ENCODE data around the gene SLC9A9.
A peak's percentile ranks its signal among the peaks of the same experiment; 100 is the strongest.

The SLC9A9 gene

DNA sequence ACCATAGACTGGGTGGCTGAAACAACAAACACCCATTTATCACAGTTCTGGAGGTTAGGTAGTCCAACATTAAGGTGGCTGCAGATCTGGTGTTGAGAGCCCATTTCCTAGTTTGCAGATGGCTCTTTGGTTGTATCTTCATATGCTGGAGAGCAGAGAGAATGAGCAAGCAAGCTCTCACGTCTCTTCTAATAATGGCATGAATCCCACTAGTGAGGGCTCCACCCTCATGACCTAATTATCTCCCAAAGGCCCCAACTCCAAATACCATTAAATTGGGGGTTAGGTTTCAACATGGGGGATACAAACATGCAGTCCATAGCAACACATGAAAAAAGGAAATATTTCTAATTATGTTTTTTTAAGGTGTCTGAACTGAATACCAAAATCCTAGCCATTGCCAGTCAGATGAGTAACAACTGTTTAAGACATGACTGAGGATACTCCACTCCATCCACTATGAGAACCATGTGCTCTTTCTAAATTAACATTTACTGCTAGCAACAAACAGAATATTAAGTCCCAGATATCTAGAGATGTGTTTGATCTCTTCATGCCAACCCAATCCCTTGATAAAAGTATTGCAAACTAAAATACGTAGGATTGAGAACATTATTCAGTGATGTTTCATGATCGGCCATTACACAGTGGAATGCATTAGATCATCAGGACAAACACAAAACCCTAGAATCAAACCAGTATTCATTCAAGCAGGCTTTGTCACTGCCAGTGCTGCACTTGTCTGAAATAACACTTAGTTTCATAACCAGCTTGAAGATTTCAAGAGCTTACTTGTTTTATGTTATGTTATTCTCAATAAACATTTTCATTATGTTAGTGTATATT is 340.3 kb downstream of the SLC9A9 start:
- H3K9me3 Mint-ChIP-seq: no peaks in the 10 kb centered on the region
- no peak overlapping the region for H3K4me3 Mint-ChIP-seq
- H3K27ac Mint-ChIP-seq: no peak overlapping the region
- no peak for DNase-seq
- no peaks in the 10 kb centered on the region for H3K27me3 Mint-ChIP-seq
- H3K4me1 Mint-ChIP-seq: peaks cover 12% of the 10 kb centered on the region
- ATAC-seq: no peak

DNA sequence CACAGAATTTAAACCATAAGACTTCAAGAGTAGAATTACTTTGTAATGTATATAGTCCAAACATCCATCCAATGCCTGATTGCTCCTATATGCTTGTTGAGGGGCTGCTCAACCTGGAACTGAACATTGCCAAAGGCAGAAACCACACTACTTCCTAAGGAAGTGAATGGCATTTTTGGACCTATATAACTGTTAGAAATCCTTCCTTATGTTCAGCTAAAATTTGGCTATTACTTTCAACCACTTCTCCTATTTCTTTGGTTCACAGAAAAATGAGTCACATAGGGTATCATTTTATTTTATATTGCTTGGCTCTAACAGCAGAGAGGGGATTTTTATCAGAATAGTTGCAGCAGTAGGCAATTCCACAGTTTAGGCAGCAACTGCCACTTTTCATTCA is 342.1 kb downstream of the SLC9A9 start:
- Mint-ChIP-seq H3K4me3 (no peak overlapping the region), H3K27me3 (no peaks in the 10 kb centered on the region), H3K9me3 (no peaks in the 10 kb centered on the region), H3K27ac (peak overlapping the region in 1 of 2 donors; percentile 20), H3K4me1 (peaks cover 9% of the 10 kb centered on the region)
- ATAC-seq (no peak), DNase-seq (no peak)

DNA sequence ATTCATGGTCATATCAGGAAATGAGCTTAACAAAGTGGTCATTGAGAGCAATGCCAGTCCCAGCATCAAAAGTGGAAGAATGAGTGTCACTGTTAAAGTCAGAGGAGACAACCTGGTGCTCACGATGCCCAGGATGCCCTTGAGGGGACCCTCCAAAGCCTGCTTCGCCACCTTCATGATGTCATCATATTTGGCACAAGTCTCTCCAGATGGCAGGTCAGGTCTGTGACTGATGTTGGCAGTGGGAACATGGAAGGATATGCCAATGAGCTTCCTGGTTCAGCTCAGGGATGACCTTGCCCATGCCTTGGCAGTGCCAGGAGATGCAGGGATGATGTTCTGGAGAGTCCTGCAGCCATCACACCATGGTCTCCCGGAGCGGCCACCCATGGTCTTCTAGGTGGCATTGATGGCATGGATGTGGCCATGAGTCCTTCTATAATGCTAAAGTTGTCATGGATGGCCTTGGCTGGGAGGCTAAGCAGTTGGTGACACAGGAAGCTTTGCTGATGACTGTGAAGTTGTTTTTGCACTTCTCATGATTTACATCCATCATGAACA is 344.9 kb downstream of the SLC9A9 start:
- Mint-ChIP-seq H3K27ac (no peak overlapping the region), H3K4me1 (no peaks in the 10 kb centered on the region), H3K4me3 (no peak overlapping the region), H3K9me3 (no peaks in the 10 kb centered on the region), H3K27me3 (no peaks in the 10 kb centered on the region)
- no peak for ATAC-seq
- no peak for DNase-seq

DNA sequence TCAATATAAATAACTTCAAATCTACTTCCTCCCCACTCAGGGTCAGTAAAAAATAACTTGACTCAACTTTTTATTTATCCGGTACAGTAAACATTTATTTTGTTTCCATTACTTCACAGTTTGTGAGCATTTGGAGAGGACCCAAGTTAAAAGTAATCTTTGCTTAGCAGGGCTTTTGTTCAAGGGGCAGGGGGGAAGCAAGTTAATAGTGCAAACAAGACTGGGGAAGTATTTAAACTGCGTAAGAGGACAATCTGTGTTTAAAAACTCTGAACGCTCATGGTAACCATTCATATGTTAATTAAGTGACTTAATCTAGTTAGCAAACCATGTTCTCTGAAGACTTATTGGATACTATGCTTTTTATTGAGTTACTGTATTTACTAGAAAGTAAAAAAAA is 346.2 kb downstream of the SLC9A9 start:
- Mint-ChIP-seq H3K27ac (no peak overlapping the region), H3K9me3 (no peaks in the 10 kb centered on the region), H3K27me3 (no peaks in the 10 kb centered on the region), H3K4me1 (no peaks in the 10 kb centered on the region), H3K4me3 (no peak overlapping the region)
- ATAC-seq (no peak), DNase-seq (no peak)

DNA sequence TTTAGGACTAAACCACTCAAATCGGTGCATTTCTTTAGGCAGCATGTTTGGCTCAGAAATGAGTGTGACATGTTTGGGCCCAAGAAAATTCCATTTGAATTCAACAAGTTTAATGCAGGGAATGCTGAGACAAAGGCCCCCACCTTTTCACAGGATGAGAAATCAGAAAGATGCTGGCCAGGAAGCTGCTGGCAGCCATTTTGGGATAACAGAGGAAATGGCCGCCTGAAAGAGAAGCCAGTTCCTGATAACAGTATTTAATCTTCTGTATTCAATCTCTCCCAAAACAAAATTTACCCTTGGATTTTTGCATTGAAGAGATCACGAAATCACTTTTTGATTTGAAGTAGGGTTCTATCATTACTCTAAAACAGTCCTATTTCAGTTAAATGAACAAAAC is 350.9 kb downstream of the SLC9A9 start:
- ATAC-seq (no peak), DNase-seq (no peak)
- Mint-ChIP-seq H3K27ac (no peak overlapping the region), H3K4me1 (no peaks in the 10 kb centered on the region), H3K9me3 (no peaks in the 10 kb centered on the region), H3K4me3 (no peak overlapping the region), H3K27me3 (no peaks in the 10 kb centered on the region)

DNA sequence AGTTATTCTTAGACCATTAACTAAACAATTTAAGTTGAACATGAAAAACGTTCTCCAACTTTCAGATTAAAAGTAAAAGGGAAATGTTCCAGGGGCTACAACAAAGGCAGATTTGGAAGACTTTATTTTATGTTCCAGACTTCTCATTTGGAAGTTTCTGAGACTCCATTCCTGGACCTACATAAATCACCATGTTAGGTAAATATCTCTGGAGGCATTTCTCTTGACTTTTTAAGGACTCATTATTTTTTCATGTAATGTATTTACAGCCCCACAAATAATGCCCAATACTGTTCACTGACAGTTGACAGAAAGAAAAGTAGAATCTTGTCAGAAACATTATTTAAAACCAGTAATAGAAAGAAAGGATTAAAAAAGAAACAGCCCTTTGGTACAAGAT is 352.1 kb downstream of the SLC9A9 start:
- Mint-ChIP-seq H3K4me1 (no peaks in the 10 kb centered on the region), H3K27ac (no peak overlapping the region), H3K4me3 (no peak overlapping the region), H3K9me3 (no peaks in the 10 kb centered on the region), H3K27me3 (no peaks in the 10 kb centered on the region)
- ATAC-seq (no peak), DNase-seq (no peak)

DNA sequence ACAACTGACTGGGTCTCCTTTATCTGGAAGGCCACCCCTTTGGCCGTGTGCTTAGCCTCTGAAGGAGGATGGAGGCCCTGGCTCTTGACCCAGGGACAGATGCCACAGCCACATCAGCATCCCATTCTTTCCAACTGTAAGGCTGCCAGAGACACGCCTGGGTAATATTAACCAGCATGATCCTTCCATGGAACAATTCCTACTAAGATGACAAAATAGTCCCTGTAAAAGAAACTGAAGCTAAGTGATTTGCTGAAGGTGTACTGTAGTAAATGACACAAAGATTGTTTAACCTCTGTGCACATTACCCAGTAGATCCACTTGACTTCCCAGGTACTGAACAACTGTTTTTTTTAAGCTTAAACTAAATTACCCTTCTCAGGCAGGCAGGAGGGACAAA is 352.7 kb downstream of the SLC9A9 start:
- Mint-ChIP-seq H3K4me1 (no peaks in the 10 kb centered on the region), H3K9me3 (no peaks in the 10 kb centered on the region), H3K27me3 (no peaks in the 10 kb centered on the region), H3K4me3 (no peak overlapping the region), H3K27ac (no peak overlapping the region)
- ATAC-seq: no peak
- DNase-seq: no peak

DNA sequence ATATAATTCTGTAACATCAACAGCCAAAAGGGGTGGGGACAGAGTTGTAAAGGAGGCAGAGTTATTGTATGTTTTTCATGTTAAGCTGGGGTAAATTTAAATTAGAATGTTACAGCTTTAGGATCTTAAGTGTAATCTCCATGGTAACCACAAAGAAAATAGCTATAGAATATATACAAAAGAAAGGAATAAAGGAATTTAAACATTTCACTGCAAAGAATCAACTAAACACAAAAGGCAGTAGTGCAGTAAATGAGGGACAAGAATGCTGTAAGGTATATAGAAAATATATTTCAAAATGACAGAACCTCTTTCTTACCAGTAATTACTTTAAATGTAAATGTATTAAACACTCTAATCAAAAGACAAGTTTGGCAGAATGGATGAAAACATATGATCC is 361.7 kb downstream of the SLC9A9 start:
- Mint-ChIP-seq H3K27ac (no peak overlapping the region), H3K27me3 (no peaks in the 10 kb centered on the region), H3K4me1 (no peaks in the 10 kb centered on the region), H3K4me3 (no peak overlapping the region), H3K9me3 (no peaks in the 10 kb centered on the region)
- no peak for DNase-seq
- no peak for ATAC-seq

DNA sequence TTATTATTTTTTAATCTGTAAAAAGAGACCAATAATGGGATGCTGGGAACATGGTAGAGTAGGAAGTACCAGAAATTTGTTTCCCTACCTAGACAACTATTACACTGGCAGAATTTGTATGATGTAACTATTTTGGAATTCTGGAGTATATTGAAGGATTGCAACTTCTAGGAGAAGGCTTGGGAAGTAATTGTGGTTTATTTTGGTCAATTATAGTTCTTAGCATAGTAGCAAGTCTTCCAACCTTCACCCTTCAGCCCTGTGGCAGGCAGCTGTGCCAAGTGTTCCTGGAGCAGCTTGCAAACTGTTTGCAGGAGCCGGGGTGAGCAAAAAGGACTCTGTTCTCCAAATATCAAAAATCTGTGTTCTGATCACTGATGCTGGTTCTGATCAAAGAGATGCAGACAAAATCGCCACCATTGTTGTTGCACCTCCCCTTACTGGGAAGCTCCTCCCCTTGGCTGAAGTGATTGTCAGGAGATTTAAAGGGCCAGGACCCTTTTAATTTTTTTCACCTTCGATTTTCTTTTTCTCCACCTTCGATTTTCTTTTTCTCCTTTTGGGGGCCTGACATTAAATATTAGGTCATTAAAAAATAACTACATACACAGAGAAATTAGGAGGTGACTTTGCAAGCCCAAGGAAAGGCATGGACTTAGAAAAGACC is 363.3 kb downstream of the SLC9A9 start:
- Mint-ChIP-seq H3K4me1 (no peaks in the 10 kb centered on the region), H3K27me3 (no peaks in the 10 kb centered on the region), H3K27ac (no peak overlapping the region), H3K4me3 (no peak overlapping the region), H3K9me3 (no peaks in the 10 kb centered on the region)
- ATAC-seq: no peak
- no peak for DNase-seq

DNA sequence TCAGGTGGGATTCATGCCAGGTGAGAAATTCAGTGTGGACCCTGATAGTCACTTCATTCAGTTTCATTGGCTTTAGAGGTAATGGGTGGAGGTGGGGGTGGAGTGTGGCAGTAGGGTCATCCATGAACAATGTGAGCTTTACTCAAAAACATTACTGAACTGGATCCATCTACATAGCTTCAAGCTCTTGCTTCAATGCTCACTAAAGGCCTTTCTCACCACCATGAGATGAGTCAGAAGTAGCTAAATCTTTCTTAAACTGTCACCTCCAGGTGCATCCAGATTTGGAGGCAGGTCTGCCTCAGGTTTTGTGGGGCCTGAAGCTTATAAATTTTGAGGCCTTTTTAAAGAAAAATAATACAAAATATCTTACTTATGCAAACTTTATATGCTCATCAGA is 365.1 kb downstream of the SLC9A9 start:
- DNase-seq (no peak), ATAC-seq (no peak)
- Mint-ChIP-seq H3K9me3 (no peaks in the 10 kb centered on the region), H3K27ac (no peak overlapping the region), H3K4me1 (no peaks in the 10 kb centered on the region), H3K27me3 (no peaks in the 10 kb centered on the region), H3K4me3 (no peak overlapping the region)

DNA sequence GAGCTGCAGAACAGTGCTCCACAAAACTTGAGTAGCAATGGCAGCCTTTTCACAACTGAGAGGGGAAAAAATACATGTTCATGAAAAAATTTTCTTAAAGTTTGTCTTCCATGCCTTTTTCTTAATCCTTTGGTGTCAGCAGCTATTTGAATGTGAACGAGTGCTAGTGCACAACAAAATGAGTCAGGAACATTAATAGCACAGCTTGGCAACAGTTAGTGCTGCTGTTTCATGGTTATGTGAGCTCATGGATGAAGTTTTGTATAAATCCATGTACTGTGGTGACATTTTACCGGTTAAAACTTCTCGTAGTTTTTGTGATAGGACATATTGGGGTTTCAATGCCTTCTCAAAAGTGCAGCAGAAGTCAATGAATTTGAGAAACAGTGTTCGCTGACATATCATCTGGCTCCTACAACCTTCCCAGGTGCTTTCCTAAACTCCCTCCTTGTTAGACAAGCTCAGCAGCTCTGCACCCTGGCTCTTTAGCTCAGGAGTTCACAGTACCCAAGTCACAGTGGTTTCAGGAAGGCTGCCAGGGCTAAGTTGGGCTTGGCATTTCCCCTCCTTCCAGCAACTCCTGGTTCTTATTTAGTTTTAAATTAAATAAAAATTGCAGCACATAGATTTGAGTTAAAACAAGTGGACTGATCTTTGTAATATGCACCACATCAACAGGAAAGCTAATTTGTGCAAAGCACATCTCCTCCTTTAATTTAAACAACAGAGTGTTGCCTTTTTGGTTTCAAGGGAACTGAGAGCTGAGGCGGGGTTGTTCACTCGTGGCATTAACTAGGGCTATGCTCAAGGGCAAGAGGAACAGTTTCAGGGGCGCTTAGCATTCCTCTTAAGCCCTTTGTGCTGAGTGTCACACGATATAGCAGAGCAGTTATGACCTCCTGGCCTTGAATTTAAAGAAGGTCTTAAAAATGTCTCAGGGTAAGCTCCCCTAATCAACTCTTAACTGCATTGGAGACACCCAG is 365.9 kb downstream of the SLC9A9 start:
- Mint-ChIP-seq H3K27me3 (no peaks in the 10 kb centered on the region), H3K27ac (no peak overlapping the region), H3K9me3 (no peaks in the 10 kb centered on the region), H3K4me1 (no peaks in the 10 kb centered on the region), H3K4me3 (no peak overlapping the region)
- DNase-seq: no peak
- no peak for ATAC-seq

DNA sequence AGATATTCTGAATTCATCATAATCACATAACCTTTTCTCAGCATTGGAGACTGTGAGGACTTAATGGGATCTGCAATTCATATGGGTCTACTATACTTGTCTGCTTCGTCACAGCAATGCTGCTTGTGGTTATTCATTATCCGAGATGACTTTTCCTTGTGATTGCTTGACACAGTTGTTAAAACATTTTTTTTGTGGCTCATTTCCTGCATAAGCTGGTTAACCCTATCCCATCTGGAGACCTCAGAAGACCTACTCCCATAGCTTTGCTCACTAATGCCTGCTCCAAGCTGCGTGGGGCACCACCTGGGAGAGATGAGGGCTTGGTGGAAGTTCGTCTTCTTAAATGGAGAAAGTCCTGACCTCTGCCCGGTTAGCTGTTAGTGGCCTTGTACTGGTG is 367.9 kb downstream of the SLC9A9 start:
- Mint-ChIP-seq H3K27me3 (no peaks in the 10 kb centered on the region), H3K4me1 (no peaks in the 10 kb centered on the region), H3K9me3 (no peaks in the 10 kb centered on the region), H3K4me3 (no peak overlapping the region), H3K27ac (no peak overlapping the region)
- ATAC-seq (no peak), DNase-seq (no peak)

DNA sequence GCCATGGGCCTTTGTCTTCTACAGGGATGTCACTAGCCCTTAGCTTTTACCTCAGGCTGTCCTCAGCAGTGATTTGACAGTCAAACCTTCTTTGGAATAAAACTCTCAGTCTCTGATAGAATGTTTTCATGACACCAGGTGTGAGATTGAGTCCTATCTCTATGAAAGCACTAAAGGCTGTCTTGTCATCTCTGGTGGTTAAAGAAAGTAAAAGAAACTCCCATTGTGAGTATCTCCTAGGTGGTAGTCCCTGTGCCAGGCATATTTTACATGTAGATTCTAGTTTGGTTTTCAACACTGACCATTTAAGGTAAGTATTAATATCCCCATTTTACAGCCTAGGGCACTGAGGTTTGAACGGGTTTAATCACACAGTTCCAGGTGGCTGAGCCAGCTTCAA is 368.5 kb downstream of the SLC9A9 start:
- Mint-ChIP-seq H3K27ac (no peak overlapping the region), H3K4me1 (no peaks in the 10 kb centered on the region), H3K4me3 (no peak overlapping the region), H3K27me3 (no peaks in the 10 kb centered on the region), H3K9me3 (no peaks in the 10 kb centered on the region)
- DNase-seq (no peak), ATAC-seq (no peak)

DNA sequence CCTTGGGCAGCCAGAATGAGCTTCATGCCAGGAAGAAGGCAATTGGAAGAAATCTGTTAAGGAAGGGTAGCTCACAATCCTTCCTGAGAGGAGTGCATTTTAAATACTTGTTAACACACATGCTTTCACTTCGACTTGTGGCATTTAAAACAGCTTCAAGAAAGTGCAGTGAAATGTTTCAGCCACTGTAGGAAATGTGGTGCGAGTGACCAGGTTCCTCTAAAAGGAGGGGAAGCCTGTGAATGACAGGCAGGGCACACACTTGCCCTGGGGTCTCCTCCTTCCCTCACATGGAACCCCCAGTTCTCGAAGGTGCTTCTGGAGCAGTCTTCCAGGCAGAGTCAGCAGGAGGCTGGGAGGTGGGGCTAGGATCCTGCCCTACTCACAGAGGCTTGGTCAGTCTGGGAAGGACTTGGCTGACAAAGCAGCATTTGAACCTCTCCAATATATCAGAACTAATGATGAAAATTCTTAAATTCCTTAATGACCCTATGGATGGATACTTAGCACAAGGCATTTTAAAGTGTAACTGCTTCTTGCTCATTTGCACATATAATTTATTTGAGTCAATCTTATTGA is 370.1 kb downstream of the SLC9A9 start:
- Mint-ChIP-seq H3K27me3 (no peaks in the 10 kb centered on the region), H3K4me1 (no peaks in the 10 kb centered on the region), H3K9me3 (no peaks in the 10 kb centered on the region), H3K27ac (peak overlapping the region in 1 of 2 donors; percentile 22), H3K4me3 (no peak overlapping the region)
- no peak for ATAC-seq
- no peak for DNase-seq

DNA sequence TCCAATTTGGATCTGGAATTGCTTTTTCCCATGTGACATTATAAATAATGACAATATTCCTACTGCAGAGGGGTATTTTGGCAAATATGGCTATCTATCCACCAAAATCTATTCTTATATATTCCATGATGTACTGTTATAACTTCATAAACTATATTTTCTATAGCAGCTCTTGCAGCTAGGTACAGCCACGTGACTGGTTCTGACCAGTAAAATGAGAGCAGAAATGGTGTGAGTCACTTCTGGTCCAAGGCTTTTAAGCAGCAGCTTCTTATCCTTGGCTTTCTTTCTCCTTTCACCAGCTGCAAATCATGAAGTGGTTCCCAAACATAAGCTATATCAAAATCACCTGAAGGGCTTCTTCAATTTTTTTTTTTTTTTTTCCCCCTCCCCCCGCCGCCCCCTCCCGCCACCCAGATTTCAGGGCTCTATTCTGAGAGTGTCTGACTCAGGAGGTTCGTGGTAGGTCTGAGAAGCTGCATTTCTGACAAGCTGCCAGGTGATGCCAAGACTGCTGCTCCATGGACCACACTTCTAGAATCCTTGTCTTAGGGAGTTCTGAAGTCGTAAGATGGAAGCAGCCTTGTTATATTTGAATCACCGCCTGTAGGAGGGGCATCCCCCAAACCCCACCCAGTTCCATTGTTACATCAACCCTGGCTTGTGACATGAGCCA is 371.2 kb downstream of the SLC9A9 start:
- ATAC-seq (peak; percentile 43), DNase-seq (no peak)
- Mint-ChIP-seq H3K27me3 (no peaks in the 10 kb centered on the region), H3K27ac (no peak overlapping the region), H3K4me3 (no peak overlapping the region), H3K4me1 (no peaks in the 10 kb centered on the region), H3K9me3 (no peaks in the 10 kb centered on the region)

All from stimulated activated naive CD8-positive, alpha-beta T cell treated with anti-CD3 and anti-CD28 coated beads, Interleukin-15, amount 100 ng/mL, for 72 hours (primary cell).